Esophagus squamous epithelium (tissue), 4 donors: Measurements from ENCODE around the gene PRND.

Experiments used
- CTCF ChIP-seq, 6 experiments: fragments of 450-650 bp in 4 of 6; fragments of 200-600 bp in 2 of 6; sonication (generic) in 2 of 6; IDR thresholded peaks; one replicate each; pipeline ENCODE4 v1.5.1; 2016 to 2019; ENCODE audit warnings: antibody characterized with exemption in 6 of 6, mild to moderate bottlenecking in 4 of 6, moderate library complexity in 4 of 6
- POLR2A ChIP-seq, 4 donors: fragments of 450-650 bp; IDR thresholded peaks; one replicate each; pipeline ENCODE4 v1.6.1; 2017; ENCODE audit warnings: antibody characterized with exemption in 4 of 4, mild to moderate bottlenecking in 4 of 4, moderate library complexity in 3 of 4

GRCh38 chr20:4713401-4713800 is 8.3 kb upstream of the PRND start:
- TF ChIP-seq CTCF (IDR thresholded peaks at IDR 0.05) = no peak
- no peak for TF ChIP-seq POLR2A (IDR thresholded peaks at IDR 0.05)
